Effector memory CD4-positive, alpha-beta T cell (primary cell): ENCODE measurements around the gene NEU4.

Experiments used
- DNase-seq, 3 donors: peaks; one replicate each; pipeline ENCODE4 v3.0.0-alpha.2; 2020
- H3K27ac ChIP-seq: 2 replicates; pipeline ENCODE4 v1.7.0; 2013; ENCODE audit warnings: mild to moderate bottlenecking, low read length, moderate library complexity; ENCODE audit not compliant: insufficient read depth, poor library complexity, severe bottlenecking
- H3K27me3 ChIP-seq: replicated peaks from 2 replicates; pipeline ENCODE4 v1.7.0; 2013; ENCODE audit warnings: mild to moderate bottlenecking, low read length; ENCODE audit not compliant: insufficient read depth, control insufficient read depth, poor library complexity, severe bottlenecking
- H3K36me3 ChIP-seq: 2 replicates; pipeline ENCODE4 v1.7.0; 2013; ENCODE audit warnings: mild to moderate bottlenecking, low read length, moderate library complexity; ENCODE audit not compliant: control insufficient read depth, insufficient read depth
- H3K4me1 ChIP-seq: 2 replicates; pipeline ENCODE4 v1.7.0; 2013; ENCODE audit warnings: low read length, mild to moderate bottlenecking; ENCODE audit not compliant: control insufficient read depth, insufficient read depth, poor library complexity, severe bottlenecking
- H3K4me3 ChIP-seq: 2 replicates; pipeline ENCODE4 v1.7.0; 2013; ENCODE audit warnings: low read length, low read depth, mild to moderate bottlenecking; ENCODE audit not compliant: insufficient read depth, poor library complexity, severe bottlenecking
- H3K9me3 ChIP-seq: 2 replicates; pipeline ENCODE4 v1.7.0; 2013; ENCODE audit warnings: mild to moderate bottlenecking, low read length, moderate library complexity; ENCODE audit not compliant: control insufficient read depth

The NEU4 gene

DNA sequence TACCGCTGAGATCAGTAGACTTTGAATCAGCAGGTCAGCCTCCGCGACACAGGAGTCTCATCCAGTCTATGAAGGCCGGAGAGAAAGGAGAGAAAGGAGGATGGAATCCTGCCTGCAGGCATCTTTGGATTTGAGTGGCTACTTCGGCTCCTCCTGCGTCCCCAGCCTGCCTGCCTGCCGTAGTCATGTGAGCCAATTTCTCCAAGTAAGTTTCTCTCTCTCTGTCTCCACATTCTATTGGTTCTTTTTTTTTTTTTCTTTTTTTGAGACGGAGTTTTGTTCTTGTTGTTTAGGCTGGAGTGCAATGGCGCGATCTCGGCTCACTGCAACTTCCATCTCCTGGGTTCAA is 33.0 kb downstream of the NEU4 start:
- Histone ChIP-seq H3K4me1 (peaks cover 20% of the 10 kb centered on the region), H3K27ac (no peak overlapping the region), H3K27me3 (no peaks in the 10 kb centered on the region), H3K36me3 (no peaks in the 10 kb centered on the region), H3K9me3 (no peaks in the 10 kb centered on the region), H3K4me3 (no peak overlapping the region)
- no peak for DNase-seq

DNA sequence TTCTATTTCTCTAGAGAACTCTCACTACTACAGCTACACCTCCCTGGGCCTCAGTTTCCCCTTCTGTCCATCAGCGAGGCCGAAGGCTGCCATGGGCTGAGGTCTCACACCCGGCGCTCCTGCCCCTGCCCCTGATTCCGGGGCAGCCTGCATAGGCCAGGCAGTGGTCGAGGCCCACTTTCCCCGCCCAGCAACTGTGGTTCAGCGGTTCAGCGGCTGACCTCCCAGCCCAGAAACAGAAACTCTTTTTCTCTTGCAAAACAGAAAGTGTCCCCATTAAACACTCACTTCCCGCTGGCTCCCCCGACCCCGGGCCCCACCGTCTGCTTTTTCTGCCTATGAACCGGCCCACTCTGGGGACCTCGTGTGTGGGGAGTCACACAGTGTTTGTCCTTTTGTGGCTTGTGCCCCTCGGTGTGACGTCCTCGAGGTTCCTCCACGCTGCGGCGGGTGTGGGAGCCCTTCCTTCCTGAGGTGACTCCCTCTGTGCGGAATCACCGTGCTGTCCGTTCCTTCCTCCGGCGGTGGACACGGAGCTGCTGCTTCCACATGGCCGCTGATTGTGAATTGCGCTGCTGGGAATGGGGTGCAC is 33.7 kb downstream of the NEU4 start:
- peak overlapping the region; percentile 33 for H3K27ac ChIP-seq
- H3K9me3 ChIP-seq = no peaks in the 10 kb centered on the region
- H3K4me3 ChIP-seq = peak overlapping the region; percentile 22
- no peaks in the 10 kb centered on the region for H3K27me3 ChIP-seq
- peaks cover 20% of the 10 kb centered on the region for H3K4me1 ChIP-seq
- peak; percentile 37 to 53 (median 42) for DNase-seq
- H3K36me3 ChIP-seq = no peaks in the 10 kb centered on the region

DNA sequence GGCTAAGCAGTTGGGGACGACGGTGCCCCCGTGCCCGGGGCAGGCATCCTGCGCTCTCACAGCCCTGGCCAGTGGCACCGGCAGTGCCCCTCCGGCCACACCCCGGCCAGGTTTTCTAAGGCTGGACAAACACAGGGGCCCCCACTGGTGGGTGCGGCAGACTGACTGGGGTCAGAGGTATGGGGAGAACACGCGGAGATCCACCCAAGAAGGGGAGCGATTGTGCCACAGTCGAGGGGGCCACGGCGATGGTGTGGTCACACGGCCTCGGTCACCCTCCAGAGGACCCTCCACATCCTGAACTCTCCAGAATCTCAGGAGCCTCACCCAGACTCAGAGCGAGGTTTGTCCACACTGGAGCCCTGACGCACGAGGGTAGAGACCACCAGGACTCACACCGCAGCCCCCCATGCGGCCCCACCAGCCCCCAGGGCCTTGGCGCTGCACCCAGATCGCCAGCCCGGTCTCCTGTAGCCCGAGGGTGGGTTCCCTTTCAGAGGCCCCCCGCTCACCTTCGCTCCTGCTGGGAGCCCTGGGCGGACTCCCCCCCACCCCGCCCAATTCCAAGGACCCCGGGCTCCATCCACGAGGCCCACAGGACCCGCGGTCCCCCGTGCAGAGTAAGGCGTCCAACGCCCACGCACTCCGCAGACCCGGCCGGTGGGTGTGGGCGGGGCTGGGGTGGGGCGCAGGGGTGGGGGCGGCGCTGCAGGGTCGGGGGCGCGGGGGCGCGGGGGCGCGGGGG is 34.5 kb downstream of the NEU4 start:
- Histone ChIP-seq H3K9me3 (no peaks in the 10 kb centered on the region), H3K27me3 (no peaks in the 10 kb centered on the region), H3K4me3 (peak overlapping the region; percentile 22), H3K4me1 (peaks cover 20% of the 10 kb centered on the region), H3K27ac (no peak overlapping the region), H3K36me3 (no peaks in the 10 kb centered on the region)
- DNase-seq = no peak

DNA sequence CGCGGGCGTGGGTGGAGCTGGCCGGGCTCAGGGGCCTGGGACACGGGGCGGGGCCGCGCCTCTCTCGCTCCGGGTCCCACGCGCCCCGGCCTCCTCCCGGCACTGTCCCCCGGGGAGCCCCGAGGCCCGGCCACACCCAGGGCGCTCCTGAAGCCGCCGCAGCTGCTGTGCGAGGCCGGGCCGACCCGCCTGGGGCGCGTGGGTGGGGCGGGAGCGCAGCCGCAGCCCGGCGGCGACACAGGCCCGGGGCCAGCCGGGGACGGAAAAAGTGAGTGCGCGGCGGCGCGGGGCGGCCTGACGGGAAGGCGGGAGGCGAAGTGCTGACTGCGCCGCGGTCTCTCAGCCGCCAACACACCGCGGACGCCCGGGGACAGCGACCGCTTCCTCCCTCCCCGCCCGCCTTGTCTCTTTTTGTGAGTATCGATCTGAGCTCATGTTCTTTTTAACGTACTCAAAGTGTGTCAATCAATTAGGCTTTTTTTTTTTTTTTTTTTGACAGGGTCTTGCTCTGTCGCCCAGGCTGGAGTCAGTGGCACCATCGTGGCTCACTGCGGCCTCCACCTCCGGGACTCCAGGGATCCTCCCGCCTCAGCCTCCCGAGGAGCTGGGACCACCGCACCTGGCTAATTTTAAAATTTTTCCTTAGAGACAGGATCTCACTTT is 35.2 kb downstream of the NEU4 start:
- DNase-seq = peak; percentile 64 to 78 (median 71)
- Histone ChIP-seq H3K27ac (no peak overlapping the region), H3K9me3 (no peaks in the 10 kb centered on the region), H3K4me1 (peaks cover 20% of the 10 kb centered on the region), H3K36me3 (no peaks in the 10 kb centered on the region), H3K27me3 (no peaks in the 10 kb centered on the region), H3K4me3 (peak overlapping the region; percentile 29)

DNA sequence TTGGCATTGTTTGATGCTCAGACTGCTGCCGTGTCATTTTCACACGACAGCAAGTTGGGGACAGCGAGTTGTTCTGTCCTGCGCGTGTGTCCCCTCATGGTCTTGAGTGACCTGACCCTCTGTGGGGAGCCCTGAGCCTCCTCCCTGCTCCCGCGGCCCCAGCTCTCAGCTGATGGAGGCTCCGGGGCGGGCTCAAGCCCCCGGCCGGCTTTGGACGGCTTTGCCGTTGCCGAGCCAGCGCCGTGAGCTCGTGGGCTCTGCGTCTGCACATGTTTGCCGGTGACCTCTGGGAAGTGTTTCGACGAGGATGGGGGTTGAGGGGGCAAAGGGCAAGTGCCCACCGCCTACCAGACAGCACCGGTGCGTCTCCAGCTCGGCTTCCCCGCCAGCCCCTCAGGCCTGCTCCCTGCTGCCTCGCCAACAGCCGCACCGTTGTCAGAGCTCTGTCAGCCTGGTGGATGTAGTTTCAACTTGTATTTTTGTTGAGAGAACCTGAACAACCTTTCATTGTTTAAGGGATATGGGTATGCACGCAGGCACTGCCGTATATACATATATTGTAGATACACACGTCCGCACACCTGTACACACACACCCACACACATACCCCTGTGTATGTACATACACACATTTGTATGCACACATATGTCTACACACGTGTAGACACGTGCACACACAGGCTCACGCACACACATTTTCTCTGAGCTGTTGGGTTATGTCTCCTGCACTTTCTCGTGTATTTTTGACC is 36.0 kb downstream of the NEU4 start:
- H3K27ac ChIP-seq = no peak overlapping the region

DNA sequence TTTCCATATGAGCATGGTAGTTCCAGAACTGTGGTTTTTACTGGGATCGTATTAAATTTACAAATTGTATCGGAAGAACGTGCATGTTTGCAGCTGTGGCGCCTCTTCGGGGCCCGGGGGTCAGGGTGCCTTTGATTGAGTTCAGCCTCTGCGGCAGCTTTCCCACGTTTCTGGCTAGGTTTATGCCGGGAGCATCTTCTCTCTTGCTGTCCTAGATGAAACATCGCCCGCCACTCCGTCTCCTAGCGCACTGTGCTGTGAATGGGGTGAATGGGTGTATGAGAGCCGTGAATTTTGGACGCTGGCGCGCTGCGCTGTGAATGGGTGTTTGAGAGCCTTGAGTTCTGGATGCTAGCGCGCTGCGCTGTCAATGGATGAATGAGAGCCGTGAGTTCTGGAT is 37.4 kb downstream of the NEU4 start:
- Histone ChIP-seq H3K4me3 (no peak overlapping the region), H3K27ac (no peak overlapping the region), H3K9me3 (no peaks in the 10 kb centered on the region), H3K36me3 (no peaks in the 10 kb centered on the region), H3K4me1 (peaks cover 20% of the 10 kb centered on the region), H3K27me3 (no peaks in the 10 kb centered on the region)
- no peak for DNase-seq

More for the DNA sequence above, 36.0 kb downstream of the NEU4 start:
- Histone ChIP-seq H3K27me3 (no peaks in the 10 kb centered on the region), H3K9me3 (no peaks in the 10 kb centered on the region), H3K36me3 (no peaks in the 10 kb centered on the region), H3K4me1 (peaks cover 20% of the 10 kb centered on the region), H3K4me3 (peak overlapping the region; percentile 29)
- DNase-seq = no peak

DNA sequence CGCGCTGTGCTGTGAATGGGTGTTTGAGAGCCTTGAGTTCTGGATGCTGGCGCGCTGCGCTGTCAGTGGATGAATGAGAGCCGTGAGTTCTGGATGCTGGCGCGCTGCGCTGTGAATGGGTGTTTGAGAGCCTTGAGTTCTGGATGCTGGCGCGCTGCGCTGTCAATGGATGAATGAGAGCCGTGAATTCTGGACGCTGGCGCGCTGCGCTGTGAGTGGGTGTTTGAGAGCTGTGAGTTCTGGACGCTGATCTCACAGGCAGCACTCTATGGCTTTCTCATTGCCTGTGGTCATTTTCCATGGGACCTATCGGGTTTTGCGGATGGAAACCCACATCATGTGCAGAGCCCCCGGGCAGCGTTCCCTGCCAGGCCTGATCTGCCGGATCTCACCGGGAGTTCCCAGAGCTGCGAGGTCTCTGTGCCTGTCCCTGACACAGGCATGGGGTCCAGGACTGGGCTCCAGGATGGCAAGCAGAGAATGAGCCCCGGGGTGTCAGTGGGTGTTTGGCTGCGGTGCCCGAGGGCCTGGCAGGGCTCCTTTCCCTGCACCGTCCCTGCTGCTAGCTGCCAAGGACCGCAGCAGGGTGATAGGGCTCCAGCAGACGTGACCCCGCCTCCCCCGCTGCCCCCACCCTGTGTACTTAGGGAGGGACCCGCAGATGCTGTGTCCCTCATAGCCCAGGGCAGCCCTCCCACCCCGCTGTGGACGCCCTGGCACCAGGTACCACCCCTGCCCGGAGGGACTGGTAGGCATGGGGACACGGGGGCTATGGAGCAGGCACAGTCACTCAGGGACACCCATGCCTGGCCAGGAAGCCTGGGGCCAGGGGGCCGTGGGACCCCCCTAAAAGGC is 40.0 kb downstream of the NEU4 start:
- H3K4me3 ChIP-seq = no peak overlapping the region
- no peak for DNase-seq
- H3K9me3 ChIP-seq = no peaks in the 10 kb centered on the region
- no peaks in the 10 kb centered on the region for H3K36me3 ChIP-seq
- no peak overlapping the region for H3K27ac ChIP-seq
- peaks cover 10% of the 10 kb centered on the region for H3K4me1 ChIP-seq
- no peaks in the 10 kb centered on the region for H3K27me3 ChIP-seq

DNA sequence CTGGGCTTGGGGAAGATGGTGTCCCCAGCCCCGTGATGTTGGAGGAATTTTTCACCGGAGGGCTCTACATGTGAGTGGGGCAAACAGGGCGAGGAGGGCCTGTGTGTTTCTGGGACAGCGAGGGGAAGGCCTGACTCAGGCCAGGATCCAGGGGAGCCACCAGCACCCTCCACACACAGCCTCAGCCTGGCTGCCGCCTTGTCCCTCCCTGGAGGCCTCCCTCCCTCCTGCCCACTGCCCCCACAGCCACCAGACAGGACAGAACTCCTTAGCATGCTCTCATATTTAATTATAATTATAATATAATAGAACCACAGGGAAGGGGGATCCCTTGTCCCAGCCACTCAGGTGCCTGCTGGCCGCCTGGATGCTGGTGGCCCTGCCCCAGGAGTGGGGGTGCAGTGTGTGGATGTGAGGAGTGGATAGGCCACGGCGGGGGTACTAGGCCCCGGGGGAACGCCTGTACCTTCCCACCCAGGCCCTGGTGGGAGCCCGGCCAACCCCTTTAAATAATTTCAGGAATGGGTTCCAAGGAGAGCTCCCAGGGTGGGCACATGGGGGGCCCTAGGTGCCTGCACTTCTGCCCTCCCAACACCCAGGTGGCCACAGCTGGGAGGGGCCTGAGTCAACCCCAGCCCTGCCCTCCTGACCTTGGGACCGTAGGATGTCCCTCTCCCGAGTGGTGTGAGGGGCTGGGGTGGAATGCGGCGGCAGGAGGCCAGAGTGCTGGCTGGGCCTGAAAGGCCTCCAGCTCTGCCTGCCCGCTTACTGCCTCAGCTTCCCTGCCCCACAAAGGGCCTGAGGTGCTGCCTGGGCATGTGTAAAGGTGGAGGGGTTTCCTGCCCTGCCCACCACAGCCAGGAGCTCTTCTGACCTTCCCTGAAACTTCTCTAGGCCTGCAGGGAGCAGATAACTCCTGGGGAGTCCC is 40.9 kb downstream of the NEU4 start:
- Histone ChIP-seq H3K4me3 (no peak overlapping the region), H3K27me3 (no peaks in the 10 kb centered on the region)
- DNase-seq = no peak

More for the DNA sequence above, 40.9 kb downstream of the NEU4 start:
- H3K9me3 ChIP-seq = no peaks in the 10 kb centered on the region
- peaks cover 5% of the 10 kb centered on the region for H3K4me1 ChIP-seq
- H3K36me3 ChIP-seq = no peaks in the 10 kb centered on the region
- no peak overlapping the region for H3K27ac ChIP-seq
